Activated CD4-positive, alpha-beta T cell treated with anti-CD3 and anti-CD28 coated beads for 1 hour (primary cell): Measurements from ENCODE around the gene B3GALNT2.

Experiments used
- DNase-seq: peaks from one replicate; pipeline ENCODE4 v3.0.0-alpha.2; 2020

The B3GALNT2 gene

GRCh38 chr1:235408503-235408960 lies 95.7 kb downstream of the B3GALNT2 start:
- DNase-seq, result no peak

- DNase-seq, result no peak
Observed at GRCh38 chr1:235407419-235407818, 96.8 kb downstream of the B3GALNT2 start.

- no peak for DNase-seq
Observed at GRCh38 chr1:235404190-235404589, 100.1 kb downstream of the B3GALNT2 start.

GRCh38 chr1:235403593-235403992 lies 100.7 kb downstream of the B3GALNT2 start:
- no peak for DNase-seq

- no peak for DNase-seq
Observed at GRCh38 chr1:235402457-235403200, 101.6 kb downstream of the B3GALNT2 start.

GRCh38 chr1:235401251-235401650 lies 103.0 kb downstream of the B3GALNT2 start:
- no peak for DNase-seq
